ENCODE results near the gene CNGB1. TPM values are rescaled to one million over a fixed set of nuclear protein-coding genes. Genes with fewer than 3 reads are reported as not detected.

Gene CNGB1
- polyA plus RNA-seq, 1 donor (not counting 4 experiments of a cell fraction or from before 2014, with no cell fraction given), result 0.08 TPM

DNA sequence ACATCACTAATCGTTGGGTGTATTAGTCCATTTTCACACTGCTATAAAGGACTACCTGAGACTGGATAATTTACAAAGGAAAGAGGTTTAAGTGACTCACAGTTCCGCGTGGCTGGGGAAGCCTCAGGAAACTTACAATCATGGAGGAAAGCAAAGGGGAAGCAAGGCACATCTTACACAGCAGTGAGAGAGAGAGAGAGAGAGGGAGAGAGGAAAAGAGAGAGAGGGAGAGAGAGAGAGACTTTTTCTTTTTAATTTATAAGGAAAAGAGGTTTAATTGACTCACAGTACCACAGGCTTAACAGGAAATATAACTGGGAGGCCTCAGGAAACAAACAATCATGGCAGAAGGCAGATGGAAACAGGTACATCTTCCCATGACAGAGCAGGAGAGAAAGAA, 41.7 kb downstream of the CNGB1 start:
- FAIRE-seq (no peak), DNase-seq (ENCODE audit: low read depth, low spot score) (no peak)
- H3K79me2 ChIP-seq (ENCODE audit: control insufficient read depth, insufficient read depth, low read length), result no peaks in the 10 kb centered on the region
- no peaks in the 10 kb centered on the region for H3K36me3 ChIP-seq (ENCODE audit: control insufficient read depth in 2 of 2, extremely low read depth in 1 of 2, insufficient read depth in 2 of 2, low read length in 2 of 2)
- H4K20me1 ChIP-seq (ENCODE audit: control insufficient read depth, extremely low read depth, insufficient read depth, low read length), result no peaks in the 10 kb centered on the region
- TF ChIP-seq EZH2 (IDR thresholded peaks at IDR 0.05; ENCODE audit: low read length), result no peak
- TF ChIP-seq, protein P1, sequence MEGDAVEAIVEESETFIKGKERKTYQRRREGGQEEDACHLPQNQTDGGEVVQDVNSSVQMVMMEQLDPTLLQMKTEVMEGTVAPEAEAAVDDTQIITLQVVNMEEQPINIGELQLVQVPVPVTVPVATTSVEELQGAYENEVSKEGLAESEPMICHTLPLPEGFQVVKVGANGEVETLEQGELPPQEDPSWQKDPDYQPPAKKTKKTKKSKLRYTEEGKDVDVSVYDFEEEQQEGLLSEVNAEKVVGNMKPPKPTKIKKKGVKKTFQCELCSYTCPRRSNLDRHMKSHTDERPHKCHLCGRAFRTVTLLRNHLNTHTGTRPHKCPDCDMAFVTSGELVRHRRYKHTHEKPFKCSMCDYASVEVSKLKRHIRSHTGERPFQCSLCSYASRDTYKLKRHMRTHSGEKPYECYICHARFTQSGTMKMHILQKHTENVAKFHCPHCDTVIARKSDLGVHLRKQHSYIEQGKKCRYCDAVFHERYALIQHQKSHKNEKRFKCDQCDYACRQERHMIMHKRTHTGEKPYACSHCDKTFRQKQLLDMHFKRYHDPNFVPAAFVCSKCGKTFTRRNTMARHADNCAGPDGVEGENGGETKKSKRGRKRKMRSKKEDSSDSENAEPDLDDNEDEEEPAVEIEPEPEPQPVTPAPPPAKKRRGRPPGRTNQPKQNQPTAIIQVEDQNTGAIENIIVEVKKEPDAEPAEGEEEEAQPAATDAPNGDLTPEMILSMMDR (optimal IDR thresholded peaks at IDR 0.05 in 1 of 3, IDR thresholded peaks at IDR 0.05 in 1 of 3, conservative IDR thresholded peaks at IDR 0.05 in 1 of 3; ENCODE audit: extremely low read depth in 1 of 3, insufficient read depth in 2 of 3, low read length in 3 of 3), result no peak
- H3K27ac ChIP-seq (ENCODE audit: control insufficient read depth, insufficient read depth, low read length), result no peak overlapping the region
- no peak overlapping the region for H3K9ac ChIP-seq (ENCODE audit: control insufficient read depth, extremely low read depth, insufficient read depth, low read length)
- H3K27me3 ChIP-seq (ENCODE audit: control insufficient read depth, extremely low read depth, insufficient read depth, low read length), result no peaks in the 10 kb centered on the region
- no peaks in the 10 kb centered on the region for H3K4me1 ChIP-seq (ENCODE audit: control insufficient read depth, extremely low read depth, insufficient read depth, low read length)
- no peak overlapping the region for H2AFZ ChIP-seq (ENCODE audit: control insufficient read depth, low read length)
- H3K9me3 ChIP-seq (ENCODE audit: control insufficient read depth, low read depth, low read length), result no peaks in the 10 kb centered on the region
- H3K9me1 ChIP-seq (ENCODE audit: control insufficient read depth, extremely low read depth, insufficient read depth, low read length), result no peaks in the 10 kb centered on the region
- H3K4me3 ChIP-seq (ENCODE audit: control insufficient read depth in 2 of 3, extremely low read depth in 1 of 3, insufficient read depth in 2 of 3, low read depth in 1 of 3, low read length in 3 of 3), result no peak overlapping the region
- H3K4me2 ChIP-seq (ENCODE audit: control insufficient read depth, extremely low read depth, insufficient read depth, low read depth, low read length), result no peak overlapping the region
- dilution Hi-C loops (cut with MboI; ENCODE audit: extremely low pct_ligation_motif_present, low sequenced_read_pairs), result no loop called here

DNA sequence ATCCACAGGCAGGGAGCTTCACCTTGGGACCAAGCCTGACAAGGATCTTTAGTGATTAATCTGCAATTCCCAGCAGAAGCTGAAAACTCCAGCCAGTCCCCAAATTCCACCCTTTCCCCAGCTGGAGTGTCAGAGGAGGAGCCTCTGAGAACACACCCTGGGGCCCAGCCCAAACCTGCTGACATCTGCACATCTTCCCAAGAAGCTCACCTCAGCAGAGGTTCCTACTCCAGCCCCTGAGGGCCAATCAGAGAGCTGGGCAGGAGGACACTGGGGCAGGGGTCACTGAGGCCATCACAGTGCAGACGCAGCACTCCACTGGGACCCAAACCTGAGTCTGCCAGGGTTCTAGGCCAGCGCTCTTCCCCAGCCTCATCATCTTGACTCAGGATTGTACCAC, 44.9 kb downstream of the CNGB1 start:
- dilution Hi-C loops (cut with MboI; ENCODE audit: extremely low pct_ligation_motif_present, low sequenced_read_pairs), result no loop called here
- TF ChIP-seq, protein P1 (optimal IDR thresholded peaks at IDR 0.05 in 1 of 3, IDR thresholded peaks at IDR 0.05 in 1 of 3, conservative IDR thresholded peaks at IDR 0.05 in 1 of 3; ENCODE audit: extremely low read depth in 1 of 3, insufficient read depth in 2 of 3, low read length in 3 of 3), result no peak
- no peak for TF ChIP-seq EZH2 (IDR thresholded peaks at IDR 0.05; ENCODE audit: low read length)
- Histone ChIP-seq H2AFZ (ENCODE audit: control insufficient read depth, low read length) (no peak overlapping the region), H3K4me3 (ENCODE audit: control insufficient read depth in 2 of 3, extremely low read depth in 1 of 3, insufficient read depth in 2 of 3, low read depth in 1 of 3, low read length in 3 of 3) (no peak overlapping the region), H3K27ac (ENCODE audit: control insufficient read depth, insufficient read depth, low read length) (no peak overlapping the region), H3K9ac (ENCODE audit: control insufficient read depth, extremely low read depth, insufficient read depth, low read length) (no peak overlapping the region), H3K4me1 (ENCODE audit: control insufficient read depth, extremely low read depth, insufficient read depth, low read length) (peaks cover 10% of the 10 kb centered on the region), H3K9me1 (ENCODE audit: control insufficient read depth, extremely low read depth, insufficient read depth, low read length) (no peaks in the 10 kb centered on the region), H3K36me3 (ENCODE audit: control insufficient read depth in 2 of 2, extremely low read depth in 1 of 2, insufficient read depth in 2 of 2, low read length in 2 of 2) (no peaks in the 10 kb centered on the region), H3K79me2 (ENCODE audit: control insufficient read depth, insufficient read depth, low read length) (no peaks in the 10 kb centered on the region), H3K9me3 (ENCODE audit: control insufficient read depth, low read depth, low read length) (no peaks in the 10 kb centered on the region), H4K20me1 (ENCODE audit: control insufficient read depth, extremely low read depth, insufficient read depth, low read length) (no peaks in the 10 kb centered on the region), H3K4me2 (ENCODE audit: control insufficient read depth, extremely low read depth, insufficient read depth, low read depth, low read length) (no peak overlapping the region), H3K27me3 (ENCODE audit: control insufficient read depth, extremely low read depth, insufficient read depth, low read length) (no peaks in the 10 kb centered on the region)
- DNase-seq (ENCODE audit: low read depth, low spot score) (no peak), FAIRE-seq (no peak)

Data from keratinocyte (primary cell).